Measurements from ENCODE around the gene BANP.
"Not testable (repeated sequence)": the region's sequence is repeated elsewhere in the genome, so short reads cannot be mapped to it uniquely, and the experiment has no call there.

BANP gene

DNA sequence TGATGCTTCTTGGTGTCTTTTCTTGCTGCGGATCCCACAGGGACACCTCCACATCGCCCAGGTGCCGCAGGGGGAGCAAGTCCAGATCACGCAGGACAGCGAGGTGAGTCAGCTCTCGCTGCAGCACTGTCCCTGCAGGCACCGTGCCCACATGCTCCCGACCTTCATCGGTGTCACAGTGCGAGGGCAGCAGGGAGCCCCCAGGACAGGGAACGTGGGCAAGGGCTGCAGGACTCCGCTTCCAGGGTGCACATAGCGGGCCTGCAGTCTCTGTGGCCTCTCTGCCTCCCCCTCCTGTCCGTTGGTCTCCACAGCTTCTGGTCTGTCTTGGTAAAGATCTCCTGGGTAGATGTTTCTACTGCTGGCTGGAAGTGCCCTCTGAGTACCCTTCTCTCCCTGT lies 84.1 kb downstream of the BANP start:
- TF ChIP-seq, protein P1, sequence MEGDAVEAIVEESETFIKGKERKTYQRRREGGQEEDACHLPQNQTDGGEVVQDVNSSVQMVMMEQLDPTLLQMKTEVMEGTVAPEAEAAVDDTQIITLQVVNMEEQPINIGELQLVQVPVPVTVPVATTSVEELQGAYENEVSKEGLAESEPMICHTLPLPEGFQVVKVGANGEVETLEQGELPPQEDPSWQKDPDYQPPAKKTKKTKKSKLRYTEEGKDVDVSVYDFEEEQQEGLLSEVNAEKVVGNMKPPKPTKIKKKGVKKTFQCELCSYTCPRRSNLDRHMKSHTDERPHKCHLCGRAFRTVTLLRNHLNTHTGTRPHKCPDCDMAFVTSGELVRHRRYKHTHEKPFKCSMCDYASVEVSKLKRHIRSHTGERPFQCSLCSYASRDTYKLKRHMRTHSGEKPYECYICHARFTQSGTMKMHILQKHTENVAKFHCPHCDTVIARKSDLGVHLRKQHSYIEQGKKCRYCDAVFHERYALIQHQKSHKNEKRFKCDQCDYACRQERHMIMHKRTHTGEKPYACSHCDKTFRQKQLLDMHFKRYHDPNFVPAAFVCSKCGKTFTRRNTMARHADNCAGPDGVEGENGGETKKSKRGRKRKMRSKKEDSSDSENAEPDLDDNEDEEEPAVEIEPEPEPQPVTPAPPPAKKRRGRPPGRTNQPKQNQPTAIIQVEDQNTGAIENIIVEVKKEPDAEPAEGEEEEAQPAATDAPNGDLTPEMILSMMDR (IDR thresholded peaks at IDR 0.05; ENCODE audit: poor library complexity, severe bottlenecking) = no peak
- H3K4me3 ChIP-seq (ENCODE audit: severe bottlenecking) = no peak overlapping the region
- H3K27ac ChIP-seq (ENCODE audit: poor library complexity, severe bottlenecking) = no peak overlapping the region
- H3K9me3 ChIP-seq (ENCODE audit: severe bottlenecking) = no peaks in the 10 kb centered on the region
- H3K36me3 ChIP-seq (ENCODE audit: low read depth) = peaks cover 3% of the 10 kb centered on the region; the same call in 1 of the 2 replicates
- ATAC-seq (ENCODE audit: low read depth) (no peak), DNase-seq (ENCODE audit: low spot score) (peak; percentile 47)
- no peaks in the 10 kb centered on the region for H3K27me3 ChIP-seq (ENCODE audit: insufficient read depth, poor library complexity, severe bottlenecking)
- no peaks in the 10 kb centered on the region for H3K4me1 ChIP-seq (ENCODE audit: insufficient read depth, poor library complexity, severe bottlenecking)

- H3K27me3 ChIP-seq (ENCODE audit: insufficient read depth, poor library complexity, severe bottlenecking); H3K4me1 ChIP-seq (ENCODE audit: insufficient read depth, poor library complexity, severe bottlenecking); H3K4me3 ChIP-seq (ENCODE audit: severe bottlenecking); ATAC-seq (ENCODE audit: low read depth); H3K27ac ChIP-seq (ENCODE audit: poor library complexity, severe bottlenecking); DNase-seq (ENCODE audit: low spot score); H3K36me3 ChIP-seq (ENCODE audit: low read depth); H3K9me3 ChIP-seq (ENCODE audit: severe bottlenecking): not testable (repeated sequence)
Observed at GRCh38 chr16:88035884-88036639, 84.8 kb downstream of the BANP start.

DNA sequence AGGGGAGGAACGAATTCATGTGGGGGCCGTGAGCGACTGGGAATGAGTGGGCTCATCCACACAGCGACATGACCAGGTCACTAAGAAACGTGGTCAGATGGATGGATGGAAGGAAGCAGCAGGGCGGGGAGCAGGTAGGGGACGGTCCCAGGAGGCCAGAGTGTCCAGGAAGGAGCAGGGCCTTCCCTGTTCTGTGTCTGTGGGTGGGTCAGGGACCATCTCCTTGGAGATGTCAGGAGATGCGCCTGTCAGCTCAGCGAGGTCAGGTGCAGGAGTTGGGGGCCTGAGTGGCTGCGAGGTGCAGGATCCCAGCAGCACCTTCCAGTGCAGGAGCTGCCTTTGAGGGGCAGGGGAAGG lies 85.4 kb downstream of the BANP start:
- ATAC-seq (ENCODE audit: low read depth); H3K27me3 ChIP-seq (ENCODE audit: insufficient read depth, poor library complexity, severe bottlenecking); H3K36me3 ChIP-seq (ENCODE audit: low read depth); H3K27ac ChIP-seq (ENCODE audit: poor library complexity, severe bottlenecking); H3K9me3 ChIP-seq (ENCODE audit: severe bottlenecking); H3K4me3 ChIP-seq (ENCODE audit: severe bottlenecking); H3K4me1 ChIP-seq (ENCODE audit: insufficient read depth, poor library complexity, severe bottlenecking); DNase-seq (ENCODE audit: low spot score): not testable (repeated sequence)

GRCh38 chr16:88037359-88037758 lies 86.1 kb downstream of the BANP start:
- H3K27ac ChIP-seq (ENCODE audit: poor library complexity, severe bottlenecking); H3K36me3 ChIP-seq (ENCODE audit: low read depth): not testable (repeated sequence)

GRCh38 chr16:88037876-88038525 lies 86.8 kb downstream of the BANP start:
- not testable (repeated sequence) for H3K9me3 ChIP-seq (ENCODE audit: severe bottlenecking); H3K27me3 ChIP-seq (ENCODE audit: insufficient read depth, poor library complexity, severe bottlenecking); DNase-seq (ENCODE audit: low spot score); H3K36me3 ChIP-seq (ENCODE audit: low read depth); H3K4me3 ChIP-seq (ENCODE audit: severe bottlenecking); H3K27ac ChIP-seq (ENCODE audit: poor library complexity, severe bottlenecking); H3K4me1 ChIP-seq (ENCODE audit: insufficient read depth, poor library complexity, severe bottlenecking); ATAC-seq (ENCODE audit: low read depth)

More at GRCh38 chr16:88037359-88037758, 86.1 kb downstream of the BANP start:
- not testable (repeated sequence) for H3K9me3 ChIP-seq (ENCODE audit: severe bottlenecking); H3K4me3 ChIP-seq (ENCODE audit: severe bottlenecking); H3K4me1 ChIP-seq (ENCODE audit: insufficient read depth, poor library complexity, severe bottlenecking); H3K27me3 ChIP-seq (ENCODE audit: insufficient read depth, poor library complexity, severe bottlenecking); ATAC-seq (ENCODE audit: low read depth); DNase-seq (ENCODE audit: low spot score)

GRCh38 chr16:88038526-88038908 lies 87.3 kb downstream of the BANP start:
- not testable (repeated sequence) for H3K4me1 ChIP-seq (ENCODE audit: insufficient read depth, poor library complexity, severe bottlenecking); H3K9me3 ChIP-seq (ENCODE audit: severe bottlenecking); DNase-seq (ENCODE audit: low spot score); H3K27me3 ChIP-seq (ENCODE audit: insufficient read depth, poor library complexity, severe bottlenecking); H3K36me3 ChIP-seq (ENCODE audit: low read depth); ATAC-seq (ENCODE audit: low read depth); H3K4me3 ChIP-seq (ENCODE audit: severe bottlenecking); H3K27ac ChIP-seq (ENCODE audit: poor library complexity, severe bottlenecking)

DNA sequence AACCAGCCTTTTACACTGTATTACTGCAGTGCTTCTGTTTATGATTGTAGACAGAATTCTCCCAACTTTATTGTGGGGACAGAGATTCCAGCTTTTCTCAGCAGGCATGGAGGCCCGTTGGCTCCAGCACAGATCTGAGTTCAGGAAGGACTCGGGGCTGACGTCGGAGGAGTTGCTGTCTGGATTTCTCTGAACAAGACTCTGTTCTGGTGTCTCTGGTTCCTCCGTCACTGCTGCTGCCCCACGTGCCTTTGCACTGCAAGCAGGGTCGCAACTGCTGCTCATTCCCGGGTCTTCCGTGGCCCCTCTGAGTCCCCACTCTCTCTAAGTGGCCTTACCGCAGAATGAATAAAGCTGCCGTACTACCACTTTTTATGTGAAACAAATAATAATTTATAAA lies 88.4 kb downstream of the BANP start:
- Histone ChIP-seq H3K27ac (ENCODE audit: poor library complexity, severe bottlenecking) (no peak overlapping the region), H3K27me3 (ENCODE audit: insufficient read depth, poor library complexity, severe bottlenecking) (no peaks in the 10 kb centered on the region), H3K9me3 (ENCODE audit: severe bottlenecking) (no peaks in the 10 kb centered on the region), H3K4me3 (ENCODE audit: severe bottlenecking) (no peak overlapping the region), H3K36me3 (ENCODE audit: low read depth) (peaks cover 3% of the 10 kb centered on the region; the same call in 1 of the 2 replicates), H3K4me1 (ENCODE audit: insufficient read depth, poor library complexity, severe bottlenecking) (no peaks in the 10 kb centered on the region)
- DNase-seq (ENCODE audit: low spot score) (no peak), ATAC-seq (ENCODE audit: low read depth) (no peak)
- TF ChIP-seq, protein P1 (IDR thresholded peaks at IDR 0.05; ENCODE audit: poor library complexity, severe bottlenecking) = no peak

GRCh38 chr16:88040196-88040876 lies 89.1 kb downstream of the BANP start:
- not testable (repeated sequence) for H3K9me3 ChIP-seq (ENCODE audit: severe bottlenecking); DNase-seq (ENCODE audit: low spot score); ATAC-seq (ENCODE audit: low read depth); H3K36me3 ChIP-seq (ENCODE audit: low read depth); H3K4me1 ChIP-seq (ENCODE audit: insufficient read depth, poor library complexity, severe bottlenecking); H3K4me3 ChIP-seq (ENCODE audit: severe bottlenecking); H3K27ac ChIP-seq (ENCODE audit: poor library complexity, severe bottlenecking); H3K27me3 ChIP-seq (ENCODE audit: insufficient read depth, poor library complexity, severe bottlenecking)

DNA sequence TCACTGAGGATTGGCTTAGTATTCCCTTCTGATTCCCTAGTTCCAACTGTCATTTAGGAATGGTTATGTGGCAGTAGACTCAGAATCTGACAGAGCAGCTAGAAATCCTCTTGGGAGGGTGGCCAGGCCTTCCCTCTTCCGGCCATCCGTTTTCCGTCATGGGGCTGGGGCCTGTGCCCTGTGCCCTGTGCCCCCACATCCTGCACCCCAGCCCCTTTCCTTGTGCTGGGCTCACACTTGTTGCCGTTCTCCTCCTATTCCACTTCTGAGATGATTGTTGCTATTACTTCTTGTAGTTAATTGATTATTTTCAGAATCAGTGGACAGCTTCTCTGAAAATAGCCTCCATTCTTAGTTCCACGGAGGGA lies 89.6 kb downstream of the BANP start:
- H3K9me3 ChIP-seq (ENCODE audit: severe bottlenecking); H3K4me3 ChIP-seq (ENCODE audit: severe bottlenecking); ATAC-seq (ENCODE audit: low read depth); H3K27ac ChIP-seq (ENCODE audit: poor library complexity, severe bottlenecking); H3K27me3 ChIP-seq (ENCODE audit: insufficient read depth, poor library complexity, severe bottlenecking); DNase-seq (ENCODE audit: low spot score); H3K4me1 ChIP-seq (ENCODE audit: insufficient read depth, poor library complexity, severe bottlenecking); H3K36me3 ChIP-seq (ENCODE audit: low read depth): not testable (repeated sequence)

All from RWPE2 (cell line).